ENCODE data around the gene MSH5. TPM values are rescaled to one million over a fixed set of nuclear protein-coding genes. Genes with fewer than 3 reads are reported as not detected.
A peak's percentile ranks its signal among the peaks of the same experiment; 100 is the strongest.

Gene MSH5
- total and polyA plus RNA-seq, 9 of the 15 experiments (the other 6 are each of a cell fraction or from before 2014, with no cell fraction given) = 12.5 to 104 (median 46.6) TPM

DNA sequence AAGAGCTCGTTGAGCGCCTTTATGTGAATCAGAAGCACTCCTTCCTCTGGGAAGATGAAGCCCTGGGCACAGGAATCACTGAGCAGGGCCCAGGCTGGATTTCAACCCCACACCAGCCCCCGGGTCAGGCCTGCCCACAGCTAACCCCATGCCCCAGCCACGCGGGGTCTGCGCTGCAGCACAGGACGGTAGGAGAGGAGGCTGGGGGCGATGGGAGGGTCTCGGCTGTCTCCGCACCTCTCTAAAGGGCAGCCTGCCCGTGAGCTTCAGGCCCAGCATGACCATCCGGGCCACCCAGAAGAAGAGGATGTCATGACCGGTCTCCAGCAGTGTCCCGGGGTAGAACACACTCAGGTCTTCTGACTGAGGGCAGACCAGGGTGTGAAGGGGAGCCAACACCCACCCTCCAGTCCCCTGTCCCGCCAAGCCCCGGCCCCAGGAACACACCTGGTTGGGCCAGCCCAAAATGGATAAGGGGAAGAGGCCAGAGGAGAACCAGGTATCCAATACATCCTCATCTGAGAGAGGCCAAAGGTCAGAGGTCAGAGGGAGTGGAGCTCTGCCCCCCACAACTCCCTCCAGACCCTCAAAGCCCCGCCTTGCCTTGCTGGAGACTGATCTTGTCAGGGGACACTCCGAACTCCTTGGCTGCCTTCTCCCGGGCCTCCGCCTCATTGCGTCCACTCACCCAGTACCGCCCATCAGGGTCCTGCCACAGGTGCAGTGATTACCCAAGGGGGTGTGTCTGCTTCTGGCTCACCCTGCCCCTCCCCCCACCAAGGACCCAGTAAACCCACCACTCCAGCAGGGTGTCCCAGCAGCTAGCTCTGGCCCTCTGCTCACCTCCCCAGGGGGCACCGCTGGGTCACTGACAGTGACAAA is 41.7 kb downstream of the MSH5 start (continued):
- TF ChIP-seq NR2C1 (IDR thresholded peaks at IDR 0.05) (peak; percentile 93), NR2C1 (tag; IDR thresholded peaks at IDR 0.05) (peak; percentile 94), ZZZ3 (IDR thresholded peaks at IDR 0.05) (no peak), RBFOX2 (IDR thresholded peaks at IDR 0.05; ENCODE audit: low read depth, low read length) (peak; percentile 36), KDM1A (IDR thresholded peaks at IDR 0.05) (peak in 1 of 2 experiments; percentile 34; a peak in 1 of 4 replicates), GABPB1 (CRISPR knock-in tag; IDR thresholded peaks at IDR 0.05) (no peak), POLR2G (IDR thresholded peaks at IDR 0.05; ENCODE audit: low read depth, low read length) (peak; percentile 69), KAT8 (IDR thresholded peaks at IDR 0.05; ENCODE audit: low read depth) (no peak), PTBP1 (IDR thresholded peaks at IDR 0.05; ENCODE audit: low read depth, low read length) (0 out of 2 replicates have a peak, but pooled peaks have one; percentile 26), ZNF311 (CRISPR knock-in tag; IDR thresholded peaks at IDR 0.05) (no peak), KLF13 (tag; IDR thresholded peaks at IDR 0.05; ENCODE audit: borderline replicate concordance, low read depth) (peak; percentile 76; the same call in 1 of the 2 replicates), TRIM24 (IDR thresholded peaks at IDR 0.05) (no peak), TAF1 (IDR thresholded peaks at IDR 0.05; ENCODE audit: control insufficient read depth, extremely low read depth, insufficient read depth, low read length, severe bottlenecking) (no peak), PHTF2 (CRISPR knock-in tag; IDR thresholded peaks at IDR 0.05) (no peak), NFYB (IDR thresholded peaks at IDR 0.05; ENCODE audit: extremely low read depth, insufficient read length) (no peak)
- TF ChIP-seq, protein P1, sequence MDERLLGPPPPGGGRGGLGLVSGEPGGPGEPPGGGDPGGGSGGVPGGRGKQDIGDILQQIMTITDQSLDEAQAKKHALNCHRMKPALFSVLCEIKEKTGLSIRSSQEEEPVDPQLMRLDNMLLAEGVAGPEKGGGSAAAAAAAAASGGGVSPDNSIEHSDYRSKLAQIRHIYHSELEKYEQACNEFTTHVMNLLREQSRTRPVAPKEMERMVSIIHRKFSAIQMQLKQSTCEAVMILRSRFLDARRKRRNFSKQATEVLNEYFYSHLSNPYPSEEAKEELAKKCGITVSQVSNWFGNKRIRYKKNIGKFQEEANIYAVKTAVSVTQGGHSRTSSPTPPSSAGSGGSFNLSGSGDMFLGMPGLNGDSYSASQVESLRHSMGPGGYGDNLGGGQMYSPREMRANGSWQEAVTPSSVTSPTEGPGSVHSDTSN (CRISPR knock-in tag; IDR thresholded peaks at IDR 0.05; ENCODE audit: low read depth) = no peak
- TF ChIP-seq, protein P1 (tag; conservative IDR thresholded peaks at IDR 0.05; ENCODE audit: low read depth) = no peak
- TF ChIP-seq, protein P2, sequence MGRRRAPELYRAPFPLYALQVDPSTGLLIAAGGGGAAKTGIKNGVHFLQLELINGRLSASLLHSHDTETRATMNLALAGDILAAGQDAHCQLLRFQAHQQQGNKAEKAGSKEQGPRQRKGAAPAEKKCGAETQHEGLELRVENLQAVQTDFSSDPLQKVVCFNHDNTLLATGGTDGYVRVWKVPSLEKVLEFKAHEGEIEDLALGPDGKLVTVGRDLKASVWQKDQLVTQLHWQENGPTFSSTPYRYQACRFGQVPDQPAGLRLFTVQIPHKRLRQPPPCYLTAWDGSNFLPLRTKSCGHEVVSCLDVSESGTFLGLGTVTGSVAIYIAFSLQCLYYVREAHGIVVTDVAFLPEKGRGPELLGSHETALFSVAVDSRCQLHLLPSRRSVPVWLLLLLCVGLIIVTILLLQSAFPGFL (CRISPR knock-in tag; IDR thresholded peaks at IDR 0.05) = no peak
- TF ChIP-seq, protein P3, sequence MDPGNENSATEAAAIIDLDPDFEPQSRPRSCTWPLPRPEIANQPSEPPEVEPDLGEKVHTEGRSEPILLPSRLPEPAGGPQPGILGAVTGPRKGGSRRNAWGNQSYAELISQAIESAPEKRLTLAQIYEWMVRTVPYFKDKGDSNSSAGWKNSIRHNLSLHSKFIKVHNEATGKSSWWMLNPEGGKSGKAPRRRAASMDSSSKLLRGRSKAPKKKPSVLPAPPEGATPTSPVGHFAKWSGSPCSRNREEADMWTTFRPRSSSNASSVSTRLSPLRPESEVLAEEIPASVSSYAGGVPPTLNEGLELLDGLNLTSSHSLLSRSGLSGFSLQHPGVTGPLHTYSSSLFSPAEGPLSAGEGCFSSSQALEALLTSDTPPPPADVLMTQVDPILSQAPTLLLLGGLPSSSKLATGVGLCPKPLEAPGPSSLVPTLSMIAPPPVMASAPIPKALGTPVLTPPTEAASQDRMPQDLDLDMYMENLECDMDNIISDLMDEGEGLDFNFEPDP (CRISPR knock-in tag; IDR thresholded peaks at IDR 0.05) = no peak
- TF ChIP-seq, protein P4, sequence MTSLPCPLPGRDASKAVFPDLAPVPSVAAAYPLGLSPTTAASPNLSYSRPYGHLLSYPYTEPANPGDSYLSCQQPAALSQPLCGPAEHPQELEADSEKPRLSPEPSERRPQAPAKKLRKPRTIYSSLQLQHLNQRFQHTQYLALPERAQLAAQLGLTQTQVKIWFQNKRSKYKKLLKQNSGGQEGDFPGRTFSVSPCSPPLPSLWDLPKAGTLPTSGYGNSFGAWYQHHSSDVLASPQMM (CRISPR knock-in tag; IDR thresholded peaks at IDR 0.05) = no peak
- TF ChIP-seq, protein P5, sequence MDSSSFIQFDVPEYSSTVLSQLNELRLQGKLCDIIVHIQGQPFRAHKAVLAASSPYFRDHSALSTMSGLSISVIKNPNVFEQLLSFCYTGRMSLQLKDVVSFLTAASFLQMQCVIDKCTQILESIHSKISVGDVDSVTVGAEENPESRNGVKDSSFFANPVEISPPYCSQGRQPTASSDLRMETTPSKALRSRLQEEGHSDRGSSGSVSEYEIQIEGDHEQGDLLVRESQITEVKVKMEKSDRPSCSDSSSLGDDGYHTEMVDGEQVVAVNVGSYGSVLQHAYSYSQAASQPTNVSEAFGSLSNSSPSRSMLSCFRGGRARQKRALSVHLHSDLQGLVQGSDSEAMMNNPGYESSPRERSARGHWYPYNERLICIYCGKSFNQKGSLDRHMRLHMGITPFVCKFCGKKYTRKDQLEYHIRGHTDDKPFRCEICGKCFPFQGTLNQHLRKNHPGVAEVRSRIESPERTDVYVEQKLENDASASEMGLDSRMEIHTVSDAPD (CRISPR knock-in tag; IDR thresholded peaks at IDR 0.05) = no peak
